Pons (tissue), 1 donor: ENCODE measurements around the gene CDH1.
A peak's percentile ranks its signal among the peaks of the same experiment; 100 is the strongest.
"Not testable (repeated sequence)": the region's sequence is repeated elsewhere in the genome, so short reads cannot be mapped to it uniquely, and the experiment has no call there.

Experiments used
- DNase-seq: peaks from one replicate; pipeline ENCODE4 v3.0.0-alpha.2; 2016; ENCODE audit warnings: low spot score

The CDH1 gene

GRCh38 chr16:68762996-68763756 is 26.1 kb downstream of the CDH1 start:
- DNase-seq = no peak

GRCh38 chr16:68764862-68765261 is 27.8 kb downstream of the CDH1 start:
- no peak for DNase-seq

- no peak for DNase-seq
Observed at GRCh38 chr16:68767581-68767980, 30.5 kb downstream of the CDH1 start.

- no peak for DNase-seq
Observed at GRCh38 chr16:68768175-68768574, 31.1 kb downstream of the CDH1 start.

- no peak for DNase-seq
Observed at GRCh38 chr16:68768771-68769170, 31.7 kb downstream of the CDH1 start.

- no peak for DNase-seq
Observed at GRCh38 chr16:68770671-68771070, 33.6 kb downstream of the CDH1 start.

GRCh38 chr16:68772030-68772681 is 35.1 kb downstream of the CDH1 start:
- no peak for DNase-seq

- DNase-seq = no peak
Observed at GRCh38 chr16:68772871-68773270, 35.8 kb downstream of the CDH1 start.

GRCh38 chr16:68774982-68775634 is 38.0 kb downstream of the CDH1 start:
- DNase-seq = no peak

- no peak for DNase-seq
Observed at GRCh38 chr16:68776821-68777485, 39.9 kb downstream of the CDH1 start.

- DNase-seq = no peak
Observed at GRCh38 chr16:68778551-68779231, 41.6 kb downstream of the CDH1 start.

- no peak for DNase-seq
Observed at GRCh38 chr16:68779891-68780290, 42.8 kb downstream of the CDH1 start.

GRCh38 chr16:68781784-68782183 is 44.7 kb downstream of the CDH1 start:
- no peak for DNase-seq

GRCh38 chr16:68782198-68783174 is 45.4 kb downstream of the CDH1 start:
- no peak for DNase-seq

- DNase-seq = no peak
Observed at GRCh38 chr16:68784226-68784625, 47.1 kb downstream of the CDH1 start.

- no peak for DNase-seq
Observed at GRCh38 chr16:68784721-68785120, 47.6 kb downstream of the CDH1 start.

GRCh38 chr16:68785715-68786114 is 48.6 kb downstream of the CDH1 start:
- DNase-seq = no peak

- peak; percentile 99 for DNase-seq
Observed at GRCh38 chr16:68786685-68787418, 49.8 kb downstream of the CDH1 start.

- DNase-seq = not testable (repeated sequence)
Observed at GRCh38 chr16:68787419-68787807, 50.3 kb downstream of the CDH1 start.

- DNase-seq = no peak
Observed at GRCh38 chr16:68790130-68790761, 53.2 kb downstream of the CDH1 start.
